Measurements from ENCODE around the gene CEP57.

- TF ChIP-seq CTCF (conservative IDR thresholded peaks at IDR 0.05 in 1 of 2, IDR thresholded peaks at IDR 0.05 in 1 of 2; ENCODE audit: low read depth in 1 of 2, low read length in 2 of 2) (no peak), EZH2 (IDR thresholded peaks at IDR 0.05; ENCODE audit: low read length, missing control alignments) (no peak)
These were observed 40.2 kb upstream of the CEP57 start for GRCh38 chr11:95750101-95750500.

Measured in fibroblast of lung (primary cell).